Activated CD8-positive, alpha-beta memory T cell treated with anti-CD3 and anti-CD28 coated beads for 36 hours (primary cell): ENCODE data around the gene TTC17. TPM values are rescaled to one million over a fixed set of nuclear protein-coding genes. Genes with fewer than 3 reads are reported as not detected.
"Not testable (repeated sequence)": the region's sequence is repeated elsewhere in the genome, so short reads cannot be mapped to it uniquely, and the experiment has no call there.

Source experiments
- CTCF ChIA-PET: fragments of 350-600 bp; sonication (Branson Sonifier 250); formaldehyde crosslinking; loops from one replicate; lab custom pipeline; 2021; ENCODE audit warnings: antibody characterized with exemption; lab: Charles Lee
- POLR2A ChIA-PET: fragments of 350-600 bp; sonication (Branson Sonifier 250); formaldehyde crosslinking; loops from one replicate; lab custom pipeline; 2021; ENCODE audit warnings: antibody characterized with exemption; lab: Charles Lee
- total RNA-seq, 2 experiments: library from RNA; stranded (reverse); gene quantifications; one replicate each; pipeline ENCODE4 v1.2.3, GENCODE V29; 2021

The TTC17 gene
- total RNA-seq, 2 experiments from 2014 or later, result 31.8 to 33.7 TPM

DNA sequence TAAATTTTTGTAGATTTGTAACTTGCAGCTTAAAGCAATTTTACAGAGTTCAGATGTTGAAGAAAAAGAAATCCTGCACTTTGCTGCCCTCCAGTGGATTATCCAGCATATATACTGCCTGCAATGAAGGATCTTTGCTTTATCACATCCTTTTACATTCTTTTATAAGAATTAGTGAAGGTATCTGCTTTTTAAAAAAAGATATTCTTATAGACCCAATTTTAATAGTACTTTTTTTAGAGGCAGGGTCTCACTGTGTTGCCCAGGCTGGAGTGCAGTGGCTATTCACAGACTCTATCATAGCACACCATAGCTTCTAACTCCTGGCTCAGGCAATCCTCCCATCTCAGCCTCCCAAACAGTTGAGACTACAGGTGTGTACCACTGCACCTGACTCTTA is 60.7 kb downstream of the TTC17 start:
- POLR2A ChIA-PET, result no interaction called here
- CTCF ChIA-PET, result interaction anchor here (1.0 kb wide), 1 partner anchor 107 kb away, joined by 7 read pairs; the partner anchor contains the start of gene API5

DNA sequence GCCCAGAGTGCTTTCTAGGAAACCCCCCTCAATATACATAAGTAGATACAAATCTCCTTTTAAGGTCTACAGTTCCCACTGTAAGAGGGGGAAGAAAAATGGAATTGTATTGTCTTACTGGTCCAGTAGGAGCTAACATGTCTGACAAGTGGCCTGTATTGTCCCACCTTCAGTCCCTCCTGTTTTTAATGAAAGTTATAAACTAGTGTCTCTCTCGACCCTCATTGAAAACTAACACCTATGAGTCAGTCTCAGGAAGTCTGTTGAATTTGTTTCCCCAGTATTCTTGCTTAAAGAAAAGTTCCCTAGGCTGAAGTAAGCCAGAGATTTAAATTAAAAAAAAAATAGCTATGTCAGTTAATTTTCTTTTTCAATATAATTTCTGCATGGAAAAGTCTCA is 69.3 kb downstream of the TTC17 start:
- CTCF ChIA-PET, result no interaction called here

GRCh38 chr11:43430916-43431315 is 72.2 kb downstream of the TTC17 start:
- POLR2A ChIA-PET, CTCF ChIA-PET: not testable (repeated sequence)

More for the DNA sequence above, 69.3 kb downstream of the TTC17 start:
- POLR2A ChIA-PET, result no interaction called here

DNA sequence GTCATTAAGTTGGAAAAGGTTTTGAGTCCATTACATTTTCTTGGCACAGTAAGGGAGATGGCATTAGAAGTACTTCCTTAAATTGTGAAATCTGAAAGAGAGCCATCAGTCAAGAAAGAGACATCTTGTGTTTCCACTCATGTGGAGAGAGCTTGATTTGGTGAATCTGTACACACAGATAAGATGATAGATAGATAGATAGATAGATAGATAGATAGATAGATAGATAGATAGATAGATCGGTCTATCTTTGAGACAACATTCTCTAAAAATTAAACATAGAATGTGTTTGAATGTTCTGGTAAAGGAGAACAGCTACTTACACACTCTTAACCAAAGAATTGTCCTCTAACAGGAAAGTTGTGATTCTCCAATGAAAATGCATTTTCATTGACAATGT is 76.2 kb downstream of the TTC17 start:
- POLR2A ChIA-PET, result no interaction called here
- CTCF ChIA-PET, result no interaction called here

- ChIA-PET CTCF (no interaction called here), POLR2A (no interaction called here)
These were observed 81.8 kb downstream of the TTC17 start for GRCh38 chr11:43440486-43440885.

DNA sequence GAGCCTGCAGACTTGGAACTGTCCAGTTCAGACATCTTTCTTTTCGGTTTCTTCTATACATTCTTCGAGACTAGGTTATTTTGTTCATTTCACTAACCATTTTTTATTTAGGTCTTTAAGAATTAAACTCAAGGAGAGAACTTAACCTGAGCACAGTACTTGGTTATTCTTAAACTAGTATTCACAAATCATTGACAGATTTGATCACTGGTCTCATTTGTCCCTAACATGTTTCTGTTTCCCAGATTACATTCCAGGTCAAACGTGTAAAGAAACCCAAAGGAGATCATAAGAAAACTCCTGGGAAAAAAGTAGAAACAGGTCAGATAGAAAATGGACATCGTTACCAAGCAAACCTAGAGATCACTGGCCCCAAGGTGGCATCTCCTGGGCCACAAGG is 85.1 kb downstream of the TTC17 start:
- ChIA-PET CTCF (no interaction called here), POLR2A (no interaction called here)

GRCh38 chr11:43447151-43447550 is 88.4 kb downstream of the TTC17 start:
- POLR2A ChIA-PET, result no interaction called here

DNA sequence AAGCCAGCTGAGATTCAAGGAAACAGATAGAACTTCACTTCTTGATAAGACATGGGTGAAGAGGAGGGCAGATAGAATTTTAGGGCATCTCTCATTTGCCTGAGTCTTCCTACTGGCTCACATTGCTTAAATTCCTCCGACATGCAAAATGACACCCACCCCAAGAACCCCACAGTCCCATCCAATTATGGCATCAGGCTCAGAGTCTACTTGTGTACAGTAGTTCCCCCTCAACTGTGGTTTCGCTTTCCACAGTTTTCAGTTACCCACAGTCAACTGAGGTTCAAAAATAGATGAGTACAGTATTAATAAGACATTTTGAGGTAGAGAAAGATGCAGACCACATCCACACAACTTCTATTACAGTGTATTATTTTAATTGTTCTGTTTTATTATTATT is 99.8 kb downstream of the TTC17 start:
- CTCF ChIA-PET, result no interaction called here
- POLR2A ChIA-PET, result no interaction called here

More at GRCh38 chr11:43447151-43447550, 88.4 kb downstream of the TTC17 start:
- CTCF ChIA-PET, result no interaction called here

GRCh38 chr11:43459246-43459645 is 100.5 kb downstream of the TTC17 start:
- ChIA-PET POLR2A (no interaction called here), CTCF (no interaction called here)

DNA sequence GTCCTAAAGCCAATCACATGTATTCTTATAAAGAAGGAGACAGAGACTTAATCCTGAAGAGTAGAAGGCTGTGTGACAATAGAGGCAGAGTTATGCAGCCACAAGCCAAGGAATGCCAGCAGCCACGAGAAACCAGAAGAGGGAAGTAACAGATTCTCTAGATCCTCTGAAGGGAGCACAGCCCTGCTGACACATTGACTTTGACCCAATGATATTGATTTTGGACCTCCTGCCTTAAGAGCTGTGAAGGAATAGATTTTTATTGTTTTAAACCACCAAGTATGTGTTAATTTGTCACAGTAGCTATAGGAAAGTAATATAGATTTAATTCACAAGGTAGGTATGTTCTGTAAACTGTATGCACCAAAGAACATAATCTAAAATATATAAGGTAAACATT is 103.6 kb downstream of the TTC17 start:
- CTCF ChIA-PET, result no interaction called here
- POLR2A ChIA-PET, result no interaction called here

DNA sequence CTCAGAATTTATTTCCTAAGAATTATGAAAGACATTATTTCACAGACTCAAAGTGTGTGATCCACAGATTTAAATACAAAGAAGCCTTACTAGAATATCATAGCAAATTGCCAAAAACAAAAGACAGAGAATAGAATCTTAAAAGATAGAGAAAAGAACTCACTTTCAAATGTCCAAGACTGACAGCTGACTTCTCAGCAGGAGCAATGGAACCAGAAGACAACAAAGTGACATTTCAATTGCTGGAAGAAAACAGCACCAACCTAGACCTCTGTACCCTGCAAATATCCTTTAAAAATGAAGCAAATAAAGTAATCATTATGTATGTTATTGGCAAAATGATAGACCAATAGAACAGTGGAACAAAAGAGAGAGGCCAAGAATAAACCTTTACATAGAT is 109.2 kb downstream of the TTC17 start:
- CTCF ChIA-PET, result no interaction called here
- POLR2A ChIA-PET, result no interaction called here

- POLR2A ChIA-PET, CTCF ChIA-PET: not testable (repeated sequence)
These were observed 118.8 kb downstream of the TTC17 start for GRCh38 chr11:43477491-43477890.

DNA sequence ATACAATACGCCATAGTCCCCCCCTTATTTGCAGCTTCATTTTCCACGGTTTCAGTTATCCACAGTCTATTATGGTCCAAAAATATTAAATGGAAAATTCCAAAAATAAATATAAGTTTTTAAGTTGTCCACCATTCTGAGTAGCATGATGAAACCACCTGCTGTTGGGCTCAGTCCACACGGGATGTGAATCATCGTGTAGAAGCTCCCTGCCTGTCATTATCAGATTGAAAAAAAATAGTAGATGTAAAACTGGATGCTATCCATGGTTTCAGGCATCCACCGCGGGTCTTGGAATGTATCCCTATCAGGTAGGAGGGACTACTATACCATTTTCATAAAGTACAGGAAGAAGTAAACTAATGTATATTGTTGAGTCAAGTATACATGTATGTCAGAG is 127.4 kb downstream of the TTC17 start:
- ChIA-PET POLR2A (no interaction called here), CTCF (no interaction called here)

- ChIA-PET CTCF (interaction anchor here (0.6 to 1.0 kb wide), 2 partner anchors 10 to 370 kb away, joined by 3 read pairs; no protein-coding TSS in a partner anchor), POLR2A (no interaction called here)
These were observed 131.2 kb downstream of the TTC17 start for GRCh38 chr11:43489869-43490465.

GRCh38 chr11:43492701-43493100 is 134.0 kb downstream of the TTC17 start:
- CTCF ChIA-PET, result no interaction called here

GRCh38 chr11:43493431-43493830 is 134.7 kb downstream of the TTC17 start:
- POLR2A ChIA-PET, result no interaction called here

More at GRCh38 chr11:43492701-43493100, 134.0 kb downstream of the TTC17 start:
- POLR2A ChIA-PET, result no interaction called here

GRCh38 chr11:43497144-43497543 is 138.4 kb downstream of the TTC17 start:
- POLR2A ChIA-PET, result no interaction called here
- CTCF ChIA-PET, result no interaction called here

More at GRCh38 chr11:43493431-43493830, 134.7 kb downstream of the TTC17 start:
- CTCF ChIA-PET, result no interaction called here

GRCh38 chr11:43498561-43498960 is 139.8 kb downstream of the TTC17 start:
- POLR2A ChIA-PET, result no interaction called here
- CTCF ChIA-PET, result no interaction called here

GRCh38 chr11:43503417-43503816 is 144.7 kb downstream of the TTC17 start:
- ChIA-PET POLR2A (no interaction called here), CTCF (interaction anchor here (1.3 kb wide), 1 partner anchor 64 kb away, joined by 4 read pairs; no protein-coding TSS in a partner anchor)

- CTCF ChIA-PET, result interaction anchor here (0.5 to 1.3 kb wide), 2 partner anchors 63 to 436 kb away, joined by 3 to 4 read pairs; no protein-coding TSS in a partner anchor
- POLR2A ChIA-PET, result no interaction called here
These were observed 145.7 kb downstream of the TTC17 start for GRCh38 chr11:43504316-43504950.

DNA sequence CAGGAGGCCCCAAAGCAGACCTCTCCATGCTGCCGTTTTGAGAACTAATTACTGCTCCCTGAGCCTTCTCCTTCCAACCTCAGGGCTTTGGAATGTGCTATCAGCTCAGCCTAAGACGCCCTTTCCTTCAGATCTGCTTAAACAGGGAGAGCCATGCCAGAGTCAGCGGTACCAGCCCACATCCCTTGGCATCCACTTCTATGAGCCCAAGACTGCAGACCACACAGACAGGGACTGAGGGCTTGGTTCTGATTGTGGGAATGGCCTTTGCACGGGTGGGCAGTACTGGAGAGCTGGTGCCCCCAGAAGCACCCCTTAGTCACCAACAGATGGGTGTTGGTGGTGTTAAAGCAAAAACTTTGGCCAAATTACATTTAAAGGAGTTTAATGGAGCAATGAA is 146.5 kb downstream of the TTC17 start:
- ChIA-PET CTCF (no interaction called here), POLR2A (no interaction called here)
